ENCODE results near the gene GALM. TPM values are rescaled to one million over a fixed set of nuclear protein-coding genes. Genes with fewer than 3 reads are reported as not detected.

GALM gene
- total RNA-seq, 1 donor from 2014 or later, result 2.9 TPM

- DNase-seq (ENCODE audit: extremely low spot score, unreplicated experiment), result no peak
- no peak overlapping the region for H3K4me3 Mint-ChIP-seq (ENCODE audit: unreplicated experiment)
- no peaks in the 10 kb centered on the region for H3K9me3 Mint-ChIP-seq (ENCODE audit: unreplicated experiment)
- TF ChIP-seq CTCF (IDR thresholded peaks at IDR 0.05), result no peak
- H3K27me3 Mint-ChIP-seq (ENCODE audit: unreplicated experiment), result peaks cover 19% of the 10 kb centered on the region
- no peak overlapping the region for H3K27ac Mint-ChIP-seq (ENCODE audit: unreplicated experiment)
- H3K36me3 Mint-ChIP-seq (ENCODE audit: unreplicated experiment), result no peaks in the 10 kb centered on the region
- no peaks in the 10 kb centered on the region for H3K4me1 Mint-ChIP-seq (ENCODE audit: unreplicated experiment)
Observed at GRCh38 chr2:38631976-38632375, 33.9 kb upstream of the GALM start.

GRCh38 chr2:38632980-38633379, 32.9 kb upstream of the GALM start:
- no peaks in the 10 kb centered on the region for H3K9me3 Mint-ChIP-seq (ENCODE audit: unreplicated experiment)
- H3K27ac Mint-ChIP-seq (ENCODE audit: unreplicated experiment), result no peak overlapping the region
- H3K4me3 Mint-ChIP-seq (ENCODE audit: unreplicated experiment), result no peak overlapping the region
- no peaks in the 10 kb centered on the region for H3K4me1 Mint-ChIP-seq (ENCODE audit: unreplicated experiment)
- H3K36me3 Mint-ChIP-seq (ENCODE audit: unreplicated experiment), result no peaks in the 10 kb centered on the region
- TF ChIP-seq CTCF (IDR thresholded peaks at IDR 0.05), result no peak
- no peak for DNase-seq (ENCODE audit: extremely low spot score, unreplicated experiment)
- peaks cover 15% of the 10 kb centered on the region for H3K27me3 Mint-ChIP-seq (ENCODE audit: unreplicated experiment)

- no peaks in the 10 kb centered on the region for H3K4me1 Mint-ChIP-seq (ENCODE audit: unreplicated experiment)
- H3K27me3 Mint-ChIP-seq (ENCODE audit: unreplicated experiment), result peaks cover 21% of the 10 kb centered on the region
- DNase-seq (ENCODE audit: extremely low spot score, unreplicated experiment), result no peak
- H3K36me3 Mint-ChIP-seq (ENCODE audit: unreplicated experiment), result no peaks in the 10 kb centered on the region
- H3K4me3 Mint-ChIP-seq (ENCODE audit: unreplicated experiment), result no peak overlapping the region
- no peaks in the 10 kb centered on the region for H3K9me3 Mint-ChIP-seq (ENCODE audit: unreplicated experiment)
- no peak overlapping the region for H3K27ac Mint-ChIP-seq (ENCODE audit: unreplicated experiment)
- TF ChIP-seq CTCF (IDR thresholded peaks at IDR 0.05), result no peak
Observed at GRCh38 chr2:38633895-38634294, 32.0 kb upstream of the GALM start.

- Mint-ChIP-seq H3K4me1 (ENCODE audit: unreplicated experiment) (no peaks in the 10 kb centered on the region), H3K27ac (ENCODE audit: unreplicated experiment) (no peak overlapping the region), H3K27me3 (ENCODE audit: unreplicated experiment) (peaks cover 24% of the 10 kb centered on the region), H3K4me3 (ENCODE audit: unreplicated experiment) (no peak overlapping the region), H3K36me3 (ENCODE audit: unreplicated experiment) (no peaks in the 10 kb centered on the region), H3K9me3 (ENCODE audit: unreplicated experiment) (no peaks in the 10 kb centered on the region)
- no peak for TF ChIP-seq CTCF (IDR thresholded peaks at IDR 0.05)
- DNase-seq (ENCODE audit: extremely low spot score, unreplicated experiment), result no peak
Observed at GRCh38 chr2:38634684-38635083, 31.2 kb upstream of the GALM start.

- no peak for DNase-seq (ENCODE audit: extremely low spot score, unreplicated experiment)
- Mint-ChIP-seq H3K27me3 (ENCODE audit: unreplicated experiment) (peaks cover 24% of the 10 kb centered on the region), H3K36me3 (ENCODE audit: unreplicated experiment) (no peaks in the 10 kb centered on the region), H3K9me3 (ENCODE audit: unreplicated experiment) (no peaks in the 10 kb centered on the region), H3K4me3 (ENCODE audit: unreplicated experiment) (no peak overlapping the region), H3K4me1 (ENCODE audit: unreplicated experiment) (no peaks in the 10 kb centered on the region), H3K27ac (ENCODE audit: unreplicated experiment) (no peak overlapping the region)
- no peak for TF ChIP-seq CTCF (IDR thresholded peaks at IDR 0.05)
Observed at GRCh38 chr2:38635139-38635538, 30.8 kb upstream of the GALM start.

All from osteocyte (in vitro differentiated cells).